LNCaP clone FGC (cell line): ENCODE measurements around the gene CDK7.

Source experiments
- DNase-seq: peaks from one replicate; pipeline ENCODE4 v3.0.0-alpha.2; 2011; ENCODE audit warnings: low read depth
- H3K4me3 ChIP-seq: 2 replicates; pipeline ENCODE4 v1.5.1; 2011; ENCODE audit warnings: mild to moderate bottlenecking, low read depth, low read length, control low read depth
- CTCF ChIP-seq: IDR thresholded peaks from 2 replicates; pipeline ENCODE4 v1.5.1; 2012; ENCODE audit warnings: mild to moderate bottlenecking; ENCODE audit not compliant: control insufficient read depth, insufficient read depth; ENCODE audit errors: extremely low read depth

The CDK7 gene

GRCh38 chr5:69209602-69210001, 25.1 kb upstream of the CDK7 start:
- no peak for TF ChIP-seq CTCF
- DNase-seq: no peak
- H3K4me3 ChIP-seq: no peak overlapping the region

GRCh38 chr5:69211200-69211599, 23.5 kb upstream of the CDK7 start:
- H3K4me3 ChIP-seq: no peak overlapping the region
- DNase-seq: no peak
- TF ChIP-seq CTCF: no peak

- no peak overlapping the region for H3K4me3 ChIP-seq
- no peak for TF ChIP-seq CTCF
- no peak for DNase-seq
Measured at GRCh38 chr5:69212022-69212421, 22.7 kb upstream of the CDK7 start.

- no peak overlapping the region for H3K4me3 ChIP-seq
- no peak for TF ChIP-seq CTCF
- DNase-seq: no peak
Measured at GRCh38 chr5:69213513-69214215, 21.0 kb upstream of the CDK7 start.

GRCh38 chr5:69217151-69217511, 17.6 kb upstream of the CDK7 start:
- no peak for TF ChIP-seq CTCF
- no peak for DNase-seq
- peak overlapping the region; percentile 94 for H3K4me3 ChIP-seq

- peak; percentile 74 for DNase-seq
- TF ChIP-seq CTCF: no peak
- peak overlapping the region; percentile 94 for H3K4me3 ChIP-seq
Measured at GRCh38 chr5:69217548-69218526, 16.8 kb upstream of the CDK7 start.
